Activated T-cell treated with anti-CD3 and anti-CD28 coated beads, Interleukin-2, amount 50 U/mL, for 1 hour (primary cell): ENCODE data around the gene NUDT5.

ENCODE experiments used
- DNase-seq: peaks from one replicate; pipeline ENCODE4 v3.0.0-alpha.2; 2020

The NUDT5 gene

DNA sequence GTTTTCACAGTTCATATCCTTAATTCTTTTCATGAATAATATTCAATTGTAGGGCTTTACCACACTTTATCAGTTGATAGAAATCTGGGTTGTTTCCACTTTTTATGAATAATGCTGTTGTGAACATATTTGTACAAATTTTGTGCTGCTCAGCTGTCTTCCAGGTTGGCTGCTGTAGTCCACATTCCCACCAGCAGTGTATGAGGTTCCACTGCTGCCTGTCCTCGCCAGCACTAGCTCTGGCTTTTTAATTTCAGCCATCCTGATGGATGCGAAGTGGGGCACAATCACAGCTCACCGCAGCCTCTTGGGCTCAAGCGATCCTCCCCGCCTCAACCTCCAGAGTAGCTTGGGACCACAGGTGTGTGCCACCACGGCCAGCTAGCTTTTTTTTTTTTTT, 32.8 kb downstream of the NUDT5 start:
- DNase-seq, result no peak

DNA sequence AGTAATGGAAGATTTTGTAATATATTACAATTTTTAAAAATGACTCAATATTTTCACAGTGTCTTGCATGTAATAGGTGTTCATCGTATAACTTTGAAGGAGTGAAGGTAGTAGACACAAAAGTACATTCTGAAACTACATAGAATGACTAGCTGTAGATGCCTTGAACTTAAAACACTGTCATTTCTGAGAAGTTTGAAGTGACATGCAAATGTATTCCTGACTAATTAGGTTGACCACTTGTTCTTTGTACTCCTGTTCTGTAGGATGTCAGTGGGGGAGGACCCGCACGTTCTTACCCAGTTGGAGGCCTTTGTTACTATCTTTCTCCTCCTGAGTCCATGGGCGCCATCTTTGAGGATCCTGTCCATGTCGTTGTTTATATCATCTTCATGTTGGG, 35.0 kb downstream of the NUDT5 start:
- no peak for DNase-seq

DNA sequence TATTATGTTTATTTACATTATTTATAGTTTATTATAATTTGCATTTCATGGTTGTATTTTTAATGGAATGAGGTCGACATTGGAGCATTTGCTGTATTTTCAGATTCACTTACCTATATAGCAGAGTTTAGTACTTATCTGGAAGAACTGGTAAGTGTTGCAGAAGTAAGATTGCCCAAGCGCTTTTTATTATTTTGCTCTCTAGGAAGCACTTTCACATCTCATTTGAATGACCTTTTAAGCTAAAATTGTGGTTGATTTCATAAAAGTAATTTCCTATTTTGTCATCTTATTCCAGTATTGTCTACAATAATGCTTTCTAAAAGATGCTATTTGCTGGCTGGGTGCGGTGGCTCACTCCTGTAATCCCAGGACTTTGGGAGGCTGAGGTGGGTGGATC, 37.6 kb downstream of the NUDT5 start:
- no peak for DNase-seq

DNA sequence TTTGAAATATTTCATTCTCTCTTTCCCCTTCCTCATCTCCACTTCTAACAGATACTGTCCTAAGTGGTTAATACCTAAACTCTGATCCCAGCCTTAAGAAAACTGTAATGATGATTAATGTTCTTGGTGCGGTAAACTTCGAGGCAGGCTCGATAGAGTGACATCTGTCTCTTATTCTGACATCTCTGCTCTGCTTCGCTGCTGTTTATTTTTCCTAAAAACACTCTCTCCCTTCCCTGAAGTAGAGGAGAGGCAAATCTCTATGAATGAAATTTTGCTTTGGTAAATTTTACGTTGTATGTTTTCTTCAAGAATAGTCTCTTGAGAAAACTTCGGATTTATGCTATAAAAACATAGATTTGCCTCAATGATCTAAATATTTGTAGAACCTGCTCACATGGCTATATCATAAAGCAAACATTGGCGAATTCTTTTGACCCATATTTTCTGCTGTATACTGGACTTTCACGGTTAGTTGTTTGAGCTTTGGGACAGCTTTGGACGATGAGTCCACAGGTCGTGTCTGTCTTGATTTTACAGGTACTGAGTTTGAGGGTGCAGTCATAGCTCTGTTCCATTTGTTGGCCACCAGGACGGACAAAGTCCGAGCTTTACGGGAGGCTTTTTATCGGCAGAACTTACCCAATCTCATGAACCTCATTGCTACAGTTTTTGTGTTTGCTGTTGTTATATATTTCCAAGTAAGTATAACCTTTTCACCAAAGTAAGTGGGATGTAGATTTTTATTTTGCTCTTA, 39.1 kb downstream of the NUDT5 start:
- no peak for DNase-seq

DNA sequence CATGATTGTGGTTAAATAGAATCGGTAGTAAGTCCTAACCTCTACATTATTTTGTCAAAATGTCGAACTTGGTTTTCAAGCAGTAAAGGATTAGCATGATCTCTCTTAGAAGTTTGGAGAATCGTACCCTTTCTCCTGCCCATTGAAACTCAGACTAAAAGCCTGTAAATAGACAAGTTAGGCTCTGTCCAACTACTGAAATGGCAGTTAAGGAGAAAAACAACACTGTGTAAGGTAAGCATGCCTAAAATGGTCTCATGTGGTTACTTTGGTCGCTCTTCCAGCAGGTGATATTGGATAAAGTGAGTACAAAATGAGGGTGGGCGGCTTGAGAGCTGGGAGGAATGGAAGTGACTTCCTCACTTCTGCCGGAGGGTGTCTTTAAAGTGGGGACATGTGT, 41.2 kb downstream of the NUDT5 start:
- no peak for DNase-seq

DNA sequence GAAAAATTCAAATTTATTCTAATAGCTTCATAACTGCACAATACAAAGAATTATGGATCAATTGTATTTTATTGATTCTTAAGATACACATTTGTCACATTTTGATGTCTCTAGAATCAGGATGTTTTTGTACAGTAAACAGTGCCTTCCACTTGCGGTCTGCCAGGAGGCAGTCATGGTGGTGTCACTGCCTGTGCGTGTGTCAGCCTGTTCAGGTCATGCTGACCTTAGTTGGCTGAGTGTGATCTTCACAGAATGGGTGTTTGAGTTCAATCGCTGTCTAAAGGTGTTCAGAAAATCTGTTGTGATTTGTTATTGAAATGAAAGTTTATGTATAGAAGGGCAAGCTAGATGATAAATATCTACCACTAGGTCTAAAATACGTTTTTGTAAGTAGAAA, 45.5 kb downstream of the NUDT5 start:
- no peak for DNase-seq

DNA sequence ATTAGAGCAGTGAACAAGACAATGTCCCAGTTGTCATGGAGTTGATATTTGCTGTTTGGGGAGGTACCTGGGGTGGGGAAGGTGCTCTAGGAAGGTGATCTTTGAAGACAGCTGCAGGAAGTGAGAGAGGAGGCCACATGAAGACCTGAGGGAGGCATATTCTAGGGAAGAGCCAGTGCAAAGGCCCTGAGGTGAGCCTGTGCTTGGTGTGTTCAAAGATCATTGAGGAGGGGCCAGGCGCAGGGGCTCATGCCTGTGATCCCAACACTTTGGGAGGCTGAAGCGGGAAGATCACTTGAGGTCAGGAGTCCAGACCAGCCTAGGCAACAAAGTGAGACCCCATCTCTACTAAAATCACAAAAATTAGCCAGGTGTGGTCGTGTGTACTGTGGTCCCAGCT, 51.2 kb downstream of the NUDT5 start:
- no peak for DNase-seq

DNA sequence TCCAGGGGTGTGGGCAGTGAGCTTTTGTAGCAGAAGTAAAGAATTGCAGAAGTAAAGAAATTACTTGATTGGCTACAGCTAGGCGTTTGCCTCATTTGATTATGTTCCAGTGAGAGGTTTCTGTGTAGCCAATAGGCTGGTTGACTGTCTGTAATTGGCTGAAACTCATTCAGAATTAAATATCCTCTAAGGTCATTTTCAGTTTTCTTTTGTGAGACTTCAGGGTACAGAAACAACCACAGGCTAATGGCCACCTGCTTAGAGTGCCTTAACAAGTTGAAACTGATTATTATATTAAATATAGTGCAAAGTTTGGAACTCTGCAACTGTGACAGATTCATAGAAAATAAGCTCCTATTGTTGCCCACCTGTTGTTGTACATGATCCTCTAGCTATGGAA, 55.7 kb downstream of the NUDT5 start:
- no peak for DNase-seq

DNA sequence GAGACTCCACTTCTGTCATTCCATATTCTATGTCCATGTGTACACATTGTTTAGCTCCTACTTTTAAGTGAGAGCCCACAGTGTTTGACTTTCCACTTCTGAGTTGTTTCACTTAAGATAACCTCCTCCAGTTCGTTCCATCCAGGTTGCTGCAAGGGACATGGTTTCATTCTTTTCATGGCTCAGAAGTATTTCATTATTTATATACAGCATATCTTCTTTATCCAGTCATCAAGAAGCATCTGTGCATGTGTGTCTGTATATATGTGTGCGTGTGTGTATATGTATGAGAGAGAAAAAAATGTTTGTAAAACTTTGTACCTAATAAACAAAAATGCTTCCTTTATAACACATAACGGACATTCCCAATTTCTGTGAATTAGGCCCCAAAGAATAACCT, 60.1 kb downstream of the NUDT5 start:
- no peak for DNase-seq

DNA sequence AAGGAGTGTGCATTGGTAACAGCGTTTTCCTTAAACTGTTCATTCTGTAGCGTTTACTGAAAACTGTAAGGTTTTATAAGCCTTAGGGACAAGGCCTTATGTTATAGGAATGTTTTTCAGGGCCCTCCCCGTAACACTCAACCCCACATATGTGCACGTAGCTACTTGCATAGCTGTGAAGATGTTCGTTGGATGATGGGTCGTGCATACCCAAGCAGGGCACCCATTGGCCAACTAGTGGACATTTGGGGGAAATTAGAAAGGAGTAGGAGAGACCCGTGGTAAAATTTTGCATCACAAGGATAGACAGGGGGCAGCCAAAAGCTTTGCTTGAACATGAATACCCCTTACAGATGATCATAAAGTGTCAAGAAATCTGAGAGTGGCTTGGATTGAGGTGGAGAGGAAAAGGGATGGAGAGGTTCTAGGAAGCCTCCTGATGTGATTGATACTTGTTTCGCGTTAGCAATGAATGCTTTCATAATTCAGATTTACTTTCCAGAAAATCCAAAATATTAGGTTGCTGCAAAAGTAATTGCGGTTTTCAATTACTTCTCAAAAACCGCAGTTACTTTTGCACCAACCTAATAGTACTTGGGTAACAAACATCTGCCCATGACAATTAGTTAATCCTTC, 65.3 kb downstream of the NUDT5 start:
- peak; percentile 30 for DNase-seq

DNA sequence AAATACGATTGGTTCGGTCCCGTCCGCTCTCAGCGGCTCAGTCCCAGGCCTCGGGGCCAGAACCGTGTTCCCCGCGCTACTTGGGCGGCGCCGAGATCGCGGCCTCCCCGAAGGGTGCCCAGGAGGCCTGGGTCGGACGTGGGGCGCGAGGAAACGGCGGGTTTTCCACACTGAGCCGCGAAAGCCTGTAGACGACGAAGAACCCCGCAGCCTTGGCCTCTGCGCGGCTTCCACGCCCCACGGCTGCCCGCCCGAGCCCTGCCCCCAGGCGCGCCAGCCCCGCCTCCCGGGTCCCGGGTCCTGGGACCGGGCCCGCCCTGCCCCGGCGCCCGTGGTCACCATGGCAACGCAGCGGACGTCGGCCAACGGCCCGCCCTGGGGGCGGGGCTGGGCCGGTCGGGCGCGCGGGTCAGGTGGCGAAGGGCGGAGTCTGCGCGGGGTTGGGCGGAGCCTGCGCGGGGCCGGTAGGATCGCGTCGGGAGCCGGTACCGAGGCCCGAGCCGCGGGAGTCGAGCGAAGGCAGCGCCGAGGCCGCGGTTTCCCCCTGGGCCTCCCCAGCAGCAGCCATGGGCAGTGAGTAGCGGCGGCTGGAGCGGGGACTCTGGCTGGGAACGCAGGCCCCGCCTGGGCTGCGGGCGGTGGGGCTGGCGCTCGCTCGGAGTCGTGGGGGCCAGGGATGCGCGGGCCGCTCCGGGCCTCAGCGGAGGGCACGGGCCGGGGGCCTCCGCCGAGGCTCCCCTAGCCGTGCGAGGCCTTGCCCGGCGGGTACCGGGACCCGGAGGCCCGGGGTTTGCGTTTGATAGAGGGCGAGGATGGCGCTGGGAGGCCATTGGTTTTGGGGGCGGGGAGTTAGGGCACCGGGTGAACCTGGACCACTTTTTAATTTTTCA, 66.2 kb downstream of the NUDT5 start, which contains the start of gene SEC61A2:
TSS of gene SEC61A2 (plus strand) at position 456 of the 890 bp plus-strand sequence. CDS start at position 567, 111 bp downstream.
- peak; percentile 99 for DNase-seq

DNA sequence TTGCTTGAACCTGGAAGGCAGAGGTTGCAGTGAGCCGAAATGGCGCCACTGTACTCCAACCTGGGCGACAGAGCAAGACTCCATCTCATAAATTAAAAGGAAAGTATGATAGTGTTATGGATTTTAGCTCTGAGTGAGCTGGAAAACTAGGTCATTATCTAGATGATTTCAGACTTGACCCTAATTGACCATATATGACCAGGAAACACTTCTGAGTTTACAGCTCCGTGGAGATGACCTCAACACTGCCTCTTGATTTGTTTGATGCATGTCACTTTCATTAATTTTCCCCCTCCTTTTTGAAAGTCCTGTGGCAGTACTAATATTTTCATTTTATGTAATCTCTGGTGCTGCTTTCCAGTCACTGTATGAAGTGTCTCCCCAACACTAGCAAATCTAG, 74.0 kb downstream of the NUDT5 start:
- DNase-seq, result no peak
